Fibroblast of villous mesenchyme (primary cell): Measurements from ENCODE around the gene MEF2A. TPM values are rescaled to one million over a fixed set of nuclear protein-coding genes. Genes with fewer than 3 reads are reported as not detected.

Experiments
- DNase-seq: peaks from one replicate; pipeline ENCODE4 v3.0.0-alpha.2; 2010; ENCODE audit warnings: low read depth
- H3K4me3 ChIP-seq: 2 replicates; pipeline ENCODE4 v1.5.1; 2011; ENCODE audit warnings: low read depth, mild to moderate bottlenecking, low read length
- small RNA-seq: library from RNA; depleted of rRNA; stranded (forward); fragments of <200 nt; gene quantifications from one replicate; pipeline ENCODE3, GENCODE V24; 2012
- total RNA-seq: library from RNA; depleted of rRNA; stranded (reverse); fragments of >200 nt; gene quantifications from 2 replicates; pipeline ENCODE4 v1.2.3, GENCODE V29; 2012
- TF ChIP-seq, protein P1 (sequence below): IDR thresholded peaks from 2 replicates; pipeline ENCODE4 v1.5.1; 2012; ENCODE audit warnings: low read depth, mild to moderate bottlenecking, low read length; ENCODE audit not compliant: insufficient read depth

MEF2A gene
- total RNA-seq, 1 donor: 28.1 TPM

DNA sequence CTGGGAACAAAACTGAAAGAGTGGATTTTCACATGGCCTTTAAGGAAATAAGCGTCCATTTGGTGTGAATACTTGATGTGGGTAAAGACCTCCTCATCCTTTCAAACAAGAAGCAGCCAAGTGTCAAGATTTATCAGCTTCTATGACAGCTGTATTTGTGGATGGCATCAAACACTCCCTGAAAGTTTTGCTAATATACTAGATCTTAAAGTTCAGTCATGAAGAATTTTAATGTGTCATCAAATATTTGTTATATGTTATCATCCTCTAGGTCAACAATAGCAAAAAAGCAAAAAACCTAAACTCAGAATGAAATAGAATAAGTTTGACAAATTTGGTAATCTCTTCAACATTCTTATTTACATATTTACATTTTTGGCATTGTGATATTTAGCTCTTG, 196.5 kb downstream of the MEF2A start:
- no peak for DNase-seq
- TF ChIP-seq, protein P1, sequence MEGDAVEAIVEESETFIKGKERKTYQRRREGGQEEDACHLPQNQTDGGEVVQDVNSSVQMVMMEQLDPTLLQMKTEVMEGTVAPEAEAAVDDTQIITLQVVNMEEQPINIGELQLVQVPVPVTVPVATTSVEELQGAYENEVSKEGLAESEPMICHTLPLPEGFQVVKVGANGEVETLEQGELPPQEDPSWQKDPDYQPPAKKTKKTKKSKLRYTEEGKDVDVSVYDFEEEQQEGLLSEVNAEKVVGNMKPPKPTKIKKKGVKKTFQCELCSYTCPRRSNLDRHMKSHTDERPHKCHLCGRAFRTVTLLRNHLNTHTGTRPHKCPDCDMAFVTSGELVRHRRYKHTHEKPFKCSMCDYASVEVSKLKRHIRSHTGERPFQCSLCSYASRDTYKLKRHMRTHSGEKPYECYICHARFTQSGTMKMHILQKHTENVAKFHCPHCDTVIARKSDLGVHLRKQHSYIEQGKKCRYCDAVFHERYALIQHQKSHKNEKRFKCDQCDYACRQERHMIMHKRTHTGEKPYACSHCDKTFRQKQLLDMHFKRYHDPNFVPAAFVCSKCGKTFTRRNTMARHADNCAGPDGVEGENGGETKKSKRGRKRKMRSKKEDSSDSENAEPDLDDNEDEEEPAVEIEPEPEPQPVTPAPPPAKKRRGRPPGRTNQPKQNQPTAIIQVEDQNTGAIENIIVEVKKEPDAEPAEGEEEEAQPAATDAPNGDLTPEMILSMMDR: no peak

DNA sequence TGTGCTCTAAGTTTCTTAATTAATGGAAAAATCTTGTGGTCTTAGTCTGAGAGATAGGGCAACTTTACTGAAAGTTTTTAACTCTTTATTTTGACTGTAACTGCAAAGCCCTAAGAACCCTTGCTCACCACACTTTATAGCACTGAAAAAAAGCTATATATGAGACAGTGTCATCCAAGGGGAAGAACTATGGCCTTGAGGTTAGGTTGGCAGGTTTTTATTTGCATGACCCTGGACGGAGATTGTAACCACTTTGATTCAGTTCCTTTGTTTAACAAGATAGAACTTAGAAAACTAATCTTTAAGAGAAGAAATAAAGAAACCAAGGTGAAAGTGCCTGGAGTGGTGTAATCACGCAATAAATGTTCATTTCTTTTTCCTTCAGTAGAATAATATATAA, 198.0 kb downstream of the MEF2A start:
- DNase-seq: no peak
- TF ChIP-seq, protein P1: no peak
- H3K4me3 ChIP-seq: no peak overlapping the region

More for the DNA sequence above, 196.5 kb downstream of the MEF2A start:
- no peak overlapping the region for H3K4me3 ChIP-seq

DNA sequence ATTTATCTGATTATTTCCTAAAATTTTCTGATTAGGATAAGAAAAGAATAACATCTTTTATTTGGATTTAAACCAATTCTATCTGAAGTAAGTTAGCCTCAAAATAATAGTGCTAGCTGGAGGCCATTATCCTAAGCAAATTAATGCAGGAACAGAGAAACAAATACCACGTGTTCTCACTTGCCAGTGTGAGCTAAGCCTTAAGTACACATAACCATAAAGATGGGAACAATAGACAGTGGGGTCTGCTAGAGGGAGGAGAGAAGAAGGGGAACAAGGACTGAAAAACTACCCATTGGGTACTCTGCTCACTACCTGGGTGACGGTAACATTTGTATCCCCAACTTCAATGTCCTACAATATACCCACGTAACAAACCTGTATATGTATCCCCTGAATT, 198.7 kb downstream of the MEF2A start:
- TF ChIP-seq, protein P1: no peak
- no peak overlapping the region for H3K4me3 ChIP-seq
- DNase-seq: no peak

Small RNAs within 50 kb of the gene (small RNA-seq; reads per million reads assigned to genes)
- gene RF00019: not detected

Other genes with a start within 250 kb of the MEF2A start
- gene LYSMD4, start 167.5 kb downstream of the MEF2A start, total RNA-seq: 7.7 and 7.8 TPM in 2 replicates